Tibial artery (tissue), 4 donors: ENCODE measurements around the gene COL24A1.

Source experiments
- DNase-seq, 2 donors: peaks; one replicate each; pipeline ENCODE4 v3.0.0-alpha.2; 2019
- H3K27ac ChIP-seq, 2 donors: fragments of 200-600 bp; sonication (generic) in 1 of 2; 1 replicate in 1 of 2; 2 replicates in 1 of 2; pipeline ENCODE4 v1.5.1; 2018 to 2019; ENCODE audit warnings: mild to moderate bottlenecking in 1 of 2
- H3K27me3 ChIP-seq, 2 donors: fragments of 200-600 bp; sonication (generic) in 1 of 2; one replicate each; pipeline versions ENCODE4 v1.5.1 to v1.6.0; 2016 to 2019
- H3K36me3 ChIP-seq, 3 donors: fragments of 200-600 bp; sonication (generic) in 2 of 3; one replicate each; pipeline ENCODE4 v1.5.1; 2016 to 2019; ENCODE audit warnings: mild to moderate bottlenecking in 2 of 3
- H3K4me1 ChIP-seq, 4 donors: fragments of 200-600 bp; sonication (generic) in 2 of 4; 1 replicate in 3 of 4; 2 replicates in 1 of 4; pipeline ENCODE4 v1.5.1; 2016 to 2019
- H3K4me3 ChIP-seq, 2 donors: fragments of 200-600 bp; sonication (generic) in 1 of 2; 1 replicate in 1 of 2; 2 replicates in 1 of 2; pipeline ENCODE4 v1.5.1; 2018 to 2019; ENCODE audit warnings: mild to moderate bottlenecking in 2 of 2
- H3K9me3 ChIP-seq, 3 donors: fragments of 200-600 bp; sonication (generic) in 1 of 3; one replicate each; pipeline ENCODE4 v1.5.1; 2016 to 2019
- intact Hi-C: fragments of 100-400 bp; cut with DNase I; formaldehyde crosslinking; loops from one replicate; pipeline ENCODE4 v1.15.0; 2023; ENCODE audit warnings: low total_unique reads
- TF ChIP-seq, protein P1 (sequence below), 2 experiments: fragments of 200-600 bp in 1 of 2; fragments of 450-650 bp in 1 of 2; IDR thresholded peaks; one replicate each; pipeline ENCODE4 v1.5.1; 2017 to 2019; ENCODE audit warnings: antibody characterized with exemption in 2 of 2, mild to moderate bottlenecking in 1 of 2, moderate library complexity in 1 of 2

Gene COL24A1

DNA sequence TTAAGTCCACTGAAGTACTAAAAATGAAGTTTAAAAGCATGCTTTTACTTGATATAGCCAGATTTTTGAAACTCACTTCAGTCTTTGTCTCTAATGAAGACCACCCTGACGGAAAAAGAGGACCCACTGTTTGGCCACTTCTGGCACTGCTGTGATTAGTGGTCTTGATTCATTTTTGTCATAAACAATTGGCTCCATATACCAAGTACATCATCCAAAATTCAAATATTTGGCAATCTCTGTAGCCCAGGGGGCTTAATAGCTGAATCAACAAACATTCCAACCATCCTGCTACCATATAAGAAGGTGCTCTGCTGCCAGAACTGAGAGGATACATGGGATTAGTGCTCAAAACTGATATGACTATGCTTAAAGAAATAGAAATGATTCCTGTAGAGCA lies 156.0 kb downstream of the COL24A1 start:
- TF ChIP-seq, protein P1, sequence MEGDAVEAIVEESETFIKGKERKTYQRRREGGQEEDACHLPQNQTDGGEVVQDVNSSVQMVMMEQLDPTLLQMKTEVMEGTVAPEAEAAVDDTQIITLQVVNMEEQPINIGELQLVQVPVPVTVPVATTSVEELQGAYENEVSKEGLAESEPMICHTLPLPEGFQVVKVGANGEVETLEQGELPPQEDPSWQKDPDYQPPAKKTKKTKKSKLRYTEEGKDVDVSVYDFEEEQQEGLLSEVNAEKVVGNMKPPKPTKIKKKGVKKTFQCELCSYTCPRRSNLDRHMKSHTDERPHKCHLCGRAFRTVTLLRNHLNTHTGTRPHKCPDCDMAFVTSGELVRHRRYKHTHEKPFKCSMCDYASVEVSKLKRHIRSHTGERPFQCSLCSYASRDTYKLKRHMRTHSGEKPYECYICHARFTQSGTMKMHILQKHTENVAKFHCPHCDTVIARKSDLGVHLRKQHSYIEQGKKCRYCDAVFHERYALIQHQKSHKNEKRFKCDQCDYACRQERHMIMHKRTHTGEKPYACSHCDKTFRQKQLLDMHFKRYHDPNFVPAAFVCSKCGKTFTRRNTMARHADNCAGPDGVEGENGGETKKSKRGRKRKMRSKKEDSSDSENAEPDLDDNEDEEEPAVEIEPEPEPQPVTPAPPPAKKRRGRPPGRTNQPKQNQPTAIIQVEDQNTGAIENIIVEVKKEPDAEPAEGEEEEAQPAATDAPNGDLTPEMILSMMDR (IDR thresholded peaks at IDR 0.05): no peak
- no peak overlapping the region for H3K27ac ChIP-seq
- no peaks in the 10 kb centered on the region for H3K9me3 ChIP-seq
- no peak for DNase-seq
- H3K4me1 ChIP-seq: no peaks in the 10 kb centered on the region
- intact Hi-C loops: no loop called here
- H3K36me3 ChIP-seq: no peaks in the 10 kb centered on the region
- H3K27me3 ChIP-seq: no peaks in the 10 kb centered on the region
- no peak overlapping the region for H3K4me3 ChIP-seq

DNA sequence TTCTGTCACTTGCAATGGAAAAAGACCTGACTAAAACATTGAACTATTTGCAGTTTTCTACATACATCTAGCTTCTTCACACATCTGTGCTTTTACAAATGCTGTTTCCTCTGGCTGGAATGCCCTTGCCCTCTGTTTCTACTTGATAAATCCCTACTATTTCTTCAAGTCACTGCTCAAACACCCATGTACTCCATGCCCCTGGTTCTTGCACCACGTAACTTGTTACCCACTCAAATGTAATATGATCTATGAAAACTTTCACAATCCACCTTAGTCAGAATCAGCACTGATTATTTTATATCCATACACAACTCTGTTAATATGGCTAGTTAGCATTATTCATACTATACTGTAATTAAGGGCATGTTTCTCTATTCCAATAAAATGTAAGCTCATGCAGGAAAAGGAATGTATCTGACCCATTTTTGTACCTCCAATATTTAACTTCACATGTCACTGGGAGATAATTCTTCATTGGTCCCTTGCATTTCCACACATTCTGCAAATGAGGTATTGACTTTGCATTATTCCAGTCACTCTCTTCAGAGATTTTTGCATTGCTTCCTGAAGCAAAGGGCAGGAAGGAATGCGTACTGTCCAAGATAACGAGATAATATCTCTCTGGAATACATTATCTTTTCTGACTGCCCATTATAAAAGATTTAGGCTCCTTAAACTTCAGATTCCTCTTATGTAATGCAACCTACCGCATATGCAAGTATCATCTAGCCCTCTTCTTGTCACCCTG lies 158.3 kb downstream of the COL24A1 start:
- TF ChIP-seq, protein P1 (IDR thresholded peaks at IDR 0.05): no peak
- Histone ChIP-seq H3K27ac (no peak overlapping the region), H3K27me3 (no peaks in the 10 kb centered on the region), H3K4me1 (no peaks in the 10 kb centered on the region), H3K9me3 (no peaks in the 10 kb centered on the region), H3K36me3 (no peaks in the 10 kb centered on the region), H3K4me3 (no peak overlapping the region)
- intact Hi-C loops: no loop called here
- DNase-seq: no peak

DNA sequence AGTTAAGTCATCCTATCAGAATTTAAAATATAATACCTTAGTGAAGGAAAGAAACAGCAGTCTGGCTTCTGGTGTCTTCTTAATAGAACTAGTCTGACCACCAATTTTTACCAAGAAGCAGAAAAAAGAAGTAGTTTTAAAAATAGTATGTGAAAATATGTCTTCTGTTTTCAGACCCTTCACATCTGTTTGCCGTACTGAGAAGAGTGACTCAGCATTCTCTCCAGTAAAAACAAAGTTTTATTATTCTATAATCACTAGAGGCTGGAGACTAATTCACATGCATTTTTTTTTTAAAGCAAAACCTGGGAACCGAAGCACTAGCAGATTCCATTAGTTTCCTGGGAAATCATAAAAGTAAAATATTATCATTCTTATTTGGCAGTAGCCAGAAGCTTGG lies 163.8 kb downstream of the COL24A1 start:
- H3K4me3 ChIP-seq: peak overlapping the region; percentile 36 to 37

DNA sequence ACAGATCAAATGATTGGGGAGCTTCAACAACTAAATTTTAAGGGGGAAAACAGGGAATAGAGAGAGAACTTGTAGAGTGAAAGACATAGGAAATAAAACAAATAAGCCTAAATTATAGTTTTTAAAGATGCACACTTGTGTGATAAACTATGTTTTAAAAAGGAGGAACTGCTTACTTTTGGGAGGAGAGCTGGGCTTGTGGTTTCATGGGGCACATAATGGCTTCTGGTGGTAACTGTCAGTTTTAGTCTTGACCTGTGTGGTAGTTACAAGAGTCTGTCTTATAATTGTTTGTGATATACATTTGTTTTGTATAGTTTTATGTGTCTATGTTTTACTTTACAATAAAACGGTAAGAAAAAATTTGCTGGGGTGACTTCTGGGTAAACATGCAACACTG lies 165.3 kb downstream of the COL24A1 start:
- Histone ChIP-seq H3K9me3 (no peaks in the 10 kb centered on the region), H3K27me3 (no peaks in the 10 kb centered on the region), H3K4me3 (no peak overlapping the region), H3K4me1 (no peaks in the 10 kb centered on the region), H3K27ac (no peak overlapping the region), H3K36me3 (no peaks in the 10 kb centered on the region)
- intact Hi-C loops: no loop called here
- no peak for DNase-seq
- TF ChIP-seq, protein P1 (IDR thresholded peaks at IDR 0.05): no peak

More for the DNA sequence above, 163.8 kb downstream of the COL24A1 start:
- Histone ChIP-seq H3K4me1 (no peaks in the 10 kb centered on the region), H3K27me3 (no peaks in the 10 kb centered on the region), H3K27ac (peak overlapping the region in 1 of 2 donors; percentile 51), H3K9me3 (no peaks in the 10 kb centered on the region), H3K36me3 (no peaks in the 10 kb centered on the region)
- intact Hi-C loops: no loop called here
- TF ChIP-seq, protein P1 (IDR thresholded peaks at IDR 0.05): no peak
- no peak for DNase-seq

DNA sequence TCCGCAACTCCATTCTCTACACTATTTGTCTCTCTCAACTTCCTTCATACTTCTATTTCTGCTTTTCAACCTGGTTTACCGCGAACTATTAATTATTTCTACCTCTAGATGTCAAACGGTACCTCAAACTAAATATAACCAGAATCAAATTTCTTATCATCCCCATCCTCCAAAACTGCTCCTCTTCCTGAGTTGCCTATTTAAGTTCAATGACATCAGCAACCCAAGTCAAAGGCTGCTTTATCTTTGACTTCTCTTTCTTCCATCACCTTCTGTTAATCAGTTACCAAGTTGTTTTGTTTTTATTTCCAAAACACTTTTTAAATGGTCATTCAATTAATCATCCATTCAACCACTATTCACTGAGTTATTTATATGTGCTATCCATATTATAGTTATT lies 171.9 kb downstream of the COL24A1 start:
- Histone ChIP-seq H3K4me3 (no peak overlapping the region), H3K9me3 (no peaks in the 10 kb centered on the region), H3K27ac (no peak overlapping the region), H3K27me3 (no peaks in the 10 kb centered on the region), H3K4me1 (no peaks in the 10 kb centered on the region), H3K36me3 (no peaks in the 10 kb centered on the region)
- TF ChIP-seq, protein P1 (IDR thresholded peaks at IDR 0.05): no peak
- no peak for DNase-seq
- intact Hi-C loops: no loop called here
